ENCODE results near the gene RAP1GAP2.

Gene RAP1GAP2

GRCh38 chr17:2852729-2853282 is 56.6 kb downstream of the RAP1GAP2 start:
- DNase-seq (ENCODE audit: extremely low read depth in 1 of 2, low read depth in 1 of 2), result no peak

GRCh38 chr17:2853283-2854142 is 57.3 kb downstream of the RAP1GAP2 start:
- DNase-seq (ENCODE audit: extremely low read depth in 1 of 2, low read depth in 1 of 2), result no peak

GRCh38 chr17:2854143-2855055 is 58.2 kb downstream of the RAP1GAP2 start:
- DNase-seq (ENCODE audit: extremely low read depth in 1 of 2, low read depth in 1 of 2), result no peak

- DNase-seq (ENCODE audit: extremely low read depth in 1 of 2, low read depth in 1 of 2), result no peak
Observed at GRCh38 chr17:2855063-2855600, 58.9 kb downstream of the RAP1GAP2 start.

- DNase-seq (ENCODE audit: extremely low read depth in 1 of 2, low read depth in 1 of 2), result no peak
Observed at GRCh38 chr17:2856727-2857126, 60.5 kb downstream of the RAP1GAP2 start.

- no peak for DNase-seq (ENCODE audit: extremely low read depth in 1 of 2, low read depth in 1 of 2)
Observed at GRCh38 chr17:2860045-2860444, 63.8 kb downstream of the RAP1GAP2 start.

- no peak for DNase-seq (ENCODE audit: extremely low read depth in 1 of 2, low read depth in 1 of 2)
Observed at GRCh38 chr17:2860883-2861282, 64.6 kb downstream of the RAP1GAP2 start.

- DNase-seq (ENCODE audit: extremely low read depth in 1 of 2, low read depth in 1 of 2), result no peak
Observed at GRCh38 chr17:2862197-2862596, 66.0 kb downstream of the RAP1GAP2 start.

GRCh38 chr17:2863204-2863603 is 67.0 kb downstream of the RAP1GAP2 start:
- no peak for DNase-seq (ENCODE audit: extremely low read depth in 1 of 2, low read depth in 1 of 2)

GRCh38 chr17:2865228-2865627 is 69.0 kb downstream of the RAP1GAP2 start:
- no peak for DNase-seq (ENCODE audit: extremely low read depth in 1 of 2, low read depth in 1 of 2)

GRCh38 chr17:2867441-2868424 is 71.5 kb downstream of the RAP1GAP2 start:
- no peak for DNase-seq (ENCODE audit: extremely low read depth in 1 of 2, low read depth in 1 of 2)

- DNase-seq (ENCODE audit: extremely low read depth in 1 of 2, low read depth in 1 of 2), result no peak
Observed at GRCh38 chr17:2869604-2870003, 73.4 kb downstream of the RAP1GAP2 start.

- DNase-seq (ENCODE audit: extremely low read depth in 1 of 2, low read depth in 1 of 2), result no peak
Observed at GRCh38 chr17:2871205-2871604, 75.0 kb downstream of the RAP1GAP2 start.

- no peak for DNase-seq (ENCODE audit: extremely low read depth in 1 of 2, low read depth in 1 of 2)
Observed at GRCh38 chr17:2871720-2872119, 75.5 kb downstream of the RAP1GAP2 start.

GRCh38 chr17:2872282-2872681 is 76.0 kb downstream of the RAP1GAP2 start:
- DNase-seq (ENCODE audit: extremely low read depth in 1 of 2, low read depth in 1 of 2), result no peak

- DNase-seq (ENCODE audit: extremely low read depth in 1 of 2, low read depth in 1 of 2), result no peak
Observed at GRCh38 chr17:2874189-2874686, 78.0 kb downstream of the RAP1GAP2 start.

- no peak for DNase-seq (ENCODE audit: extremely low read depth in 1 of 2, low read depth in 1 of 2)
Observed at GRCh38 chr17:2875608-2876007, 79.4 kb downstream of the RAP1GAP2 start.

- DNase-seq (ENCODE audit: extremely low read depth in 1 of 2, low read depth in 1 of 2), result no peak
Observed at GRCh38 chr17:2876467-2876866, 80.2 kb downstream of the RAP1GAP2 start.

- no peak for DNase-seq (ENCODE audit: extremely low read depth in 1 of 2, low read depth in 1 of 2)
Observed at GRCh38 chr17:2878751-2879254, 82.6 kb downstream of the RAP1GAP2 start.

GRCh38 chr17:2880050-2880449 is 83.8 kb downstream of the RAP1GAP2 start:
- DNase-seq (ENCODE audit: extremely low read depth in 1 of 2, low read depth in 1 of 2), result no peak

Data from activated CD8-positive, alpha-beta memory T cell treated with anti-CD3 and anti-CD28 coated beads for 1 hour (primary cell).